Keratinocyte (primary cell): ENCODE data around the gene CYP4F11. TPM values are rescaled to one million over a fixed set of nuclear protein-coding genes. Genes with fewer than 3 reads are reported as not detected.

Experiments used
- DNase-seq: peaks from one replicate; pipeline ENCODE4 v3.0.0-alpha.2; 2011; ENCODE audit warnings: low read depth, missing footprints, low spot score
- FAIRE-seq: peaks from 2 replicates; lab custom pipeline; 2011; peaks lifted over from hg19 to GRCh38; lab: Jason Lieb, UNC
- H2AFZ ChIP-seq: 2 replicates; pipeline ENCODE4 v1.6.0; 2012; ENCODE audit warnings: low read length, control low read depth, inconsistent platforms; ENCODE audit not compliant: control insufficient read depth
- H3K27ac ChIP-seq: 2 replicates; pipeline ENCODE4 v1.5.1; 2011; ENCODE audit warnings: low read length; ENCODE audit not compliant: control insufficient read depth, insufficient read depth
- H3K27me3 ChIP-seq: 3 replicates; pipeline ENCODE4 v1.6.0; 2011; ENCODE audit warnings: low read length; ENCODE audit not compliant: control insufficient read depth, insufficient read depth; ENCODE audit errors: extremely low read depth
- H3K36me3 ChIP-seq, 2 experiments: 2 replicates in 1 of 2; 3 replicates in 1 of 2; pipeline ENCODE4 v1.5.1; 2011; ENCODE audit warnings: low read length in 2 of 2, mild to moderate bottlenecking in 1 of 2; ENCODE audit not compliant: control insufficient read depth in 2 of 2, insufficient read depth in 2 of 2; ENCODE audit errors: extremely low read depth in 1 of 2
- H3K4me1 ChIP-seq: 3 replicates; pipeline ENCODE4 v1.5.1; 2011; ENCODE audit warnings: low read length; ENCODE audit not compliant: control insufficient read depth, insufficient read depth; ENCODE audit errors: extremely low read depth
- H3K4me2 ChIP-seq: 3 replicates; pipeline ENCODE4 v1.6.0; 2011; ENCODE audit warnings: low read depth, low read length; ENCODE audit not compliant: control insufficient read depth, insufficient read depth; ENCODE audit errors: extremely low read depth
- H3K4me3 ChIP-seq, 3 experiments: fragments of 200-600 bp in 1 of 3; sonication (generic) in 1 of 3; 2 replicates in 2 of 3; 3 replicates in 1 of 3; pipeline ENCODE4 v1.5.1; 2011 to 2016; ENCODE audit warnings: low read length in 3 of 3, mild to moderate bottlenecking in 3 of 3, control low read depth in 2 of 3, inconsistent platforms in 1 of 3, low read depth in 1 of 3, mixed read lengths in 1 of 3, mixed run types in 1 of 3, moderate library complexity in 1 of 3; ENCODE audit not compliant: control insufficient read depth in 2 of 3, insufficient read depth in 2 of 3; ENCODE audit errors: extremely low read depth in 1 of 3
- H3K79me2 ChIP-seq: 2 replicates; pipeline ENCODE4 v1.6.0; 2012; ENCODE audit warnings: low read length; ENCODE audit not compliant: control insufficient read depth, insufficient read depth
- H3K9ac ChIP-seq: 3 replicates; pipeline ENCODE4 v1.6.0; 2011; ENCODE audit warnings: low read length; ENCODE audit not compliant: control insufficient read depth, insufficient read depth; ENCODE audit errors: extremely low read depth
- H3K9me1 ChIP-seq: 3 replicates; pipeline ENCODE4 v1.6.0; 2011; ENCODE audit warnings: low read length; ENCODE audit not compliant: control insufficient read depth, insufficient read depth; ENCODE audit errors: extremely low read depth
- H3K9me3 ChIP-seq: 2 replicates; pipeline ENCODE4 v1.5.1; 2012; ENCODE audit warnings: low read depth, low read length; ENCODE audit not compliant: control insufficient read depth
- H4K20me1 ChIP-seq: 3 replicates; pipeline ENCODE4 v1.6.0; 2011; ENCODE audit warnings: low read length; ENCODE audit not compliant: control insufficient read depth, insufficient read depth; ENCODE audit errors: extremely low read depth
- CTCF ChIP-seq, 3 experiments: IDR thresholded peaks in 1 of 3; conservative IDR thresholded peaks in 1 of 3; optimal IDR thresholded peaks in 1 of 3; 2 replicates in 2 of 3; 3 replicates in 1 of 3; pipeline versions ENCODE3 to v1.5.1; 2011; ENCODE audit warnings: low read length in 3 of 3, mild to moderate bottlenecking in 3 of 3, moderate library complexity in 2 of 3, control low read depth in 1 of 3, inconsistent platforms in 1 of 3; ENCODE audit not compliant: insufficient read depth in 2 of 3; ENCODE audit errors: extremely low read depth in 1 of 3
- EZH2 ChIP-seq: IDR thresholded peaks from one replicate; pipeline ENCODE4 v1.6.1; 2012; ENCODE audit warnings: inconsistent platforms, mild to moderate bottlenecking, low read length, moderate library complexity
- dilution Hi-C: fragments of 300-500 bp; cut with MboI; formaldehyde crosslinking; loops from one replicate; pipeline ENCODE4 v1.7.0; 2020; ENCODE audit warnings: low sequenced_read_pairs; ENCODE audit not compliant: extremely low pct_ligation_motif_present
- polyA plus RNA-seq, 5 experiments: library from polyadenylated mRNA; depleted of rRNA in 3 of 5; stranded (reverse) in 3 of 5; stranded (forward) in 1 of 5; unstranded in 1 of 5; fragments of >200 nt; gene quantifications; 1 replicate in 1 of 5; 2 replicates in 3 of 5; 3 replicates in 1 of 5; pipeline versions ENCODE4 v1.2.1 to v1.2.3, GENCODE V29; 2011 to 2012; ENCODE audit warnings: missing spikeins in 2 of 5, low read depth in 1 of 5, low replicate concordance in 1 of 5

CYP4F11 gene
- polyA plus RNA-seq, 1 donor (not counting 4 experiments of a cell fraction or from before 2014, with no cell fraction given): 3.6 TPM

- Histone ChIP-seq H3K4me1 (no peaks in the 10 kb centered on the region), H3K36me3 (no peaks in the 10 kb centered on the region), H2AFZ (no peak overlapping the region), H3K4me2 (no peak overlapping the region), H3K9me1 (no peaks in the 10 kb centered on the region), H3K27ac (no peak overlapping the region), H3K9ac (no peak overlapping the region), H4K20me1 (no peaks in the 10 kb centered on the region), H3K79me2 (no peaks in the 10 kb centered on the region), H3K9me3 (no peaks in the 10 kb centered on the region), H3K27me3 (peaks cover 13% of the 10 kb centered on the region), H3K4me3 (no peak overlapping the region)
- FAIRE-seq (no peak), DNase-seq (no peak)
- dilution Hi-C loops: no loop called here
- no peak for TF ChIP-seq CTCF (optimal IDR thresholded peaks at IDR 0.05 in 1 of 3, IDR thresholded peaks at IDR 0.05 in 1 of 3, conservative IDR thresholded peaks at IDR 0.05 in 1 of 3; ENCODE audit: extremely low read depth in 1 of 3, insufficient read depth in 2 of 3, low read length in 3 of 3)
- TF ChIP-seq EZH2: no peak
These were observed 38.4 kb downstream of the CYP4F11 start for GRCh38 chr19:15895876-15896430.

GRCh38 chr19:15894359-15894758 is 40.0 kb downstream of the CYP4F11 start:
- no peak for FAIRE-seq
- DNase-seq: no peak

More at GRCh38 chr19:15894359-15894758, 40.0 kb downstream of the CYP4F11 start:
- H2AFZ ChIP-seq: no peak overlapping the region
- no peaks in the 10 kb centered on the region for H3K4me1 ChIP-seq
- H3K27me3 ChIP-seq: peaks cover 6% of the 10 kb centered on the region
- no peak overlapping the region for H3K27ac ChIP-seq
- no peaks in the 10 kb centered on the region for H3K36me3 ChIP-seq
- H3K79me2 ChIP-seq: no peaks in the 10 kb centered on the region
- no peak overlapping the region for H3K4me2 ChIP-seq
- dilution Hi-C loops: no loop called here
- H4K20me1 ChIP-seq: no peaks in the 10 kb centered on the region
- TF ChIP-seq CTCF (optimal IDR thresholded peaks at IDR 0.05 in 1 of 3, IDR thresholded peaks at IDR 0.05 in 1 of 3, conservative IDR thresholded peaks at IDR 0.05 in 1 of 3; ENCODE audit: extremely low read depth in 1 of 3, insufficient read depth in 2 of 3, low read length in 3 of 3) (no peak), EZH2 (no peak)
- no peaks in the 10 kb centered on the region for H3K9me1 ChIP-seq
- no peak overlapping the region for H3K9ac ChIP-seq
- H3K4me3 ChIP-seq: no peak overlapping the region
- no peaks in the 10 kb centered on the region for H3K9me3 ChIP-seq
